SU-DHL-6 (cell line): Measurements from ENCODE around the gene SEMA5A.

ENCODE experiments used
- H2AFZ ChIP-seq: fragments of 200-600 bp; sonication (generic); 2 replicates; pipeline ENCODE4 v1.6.1; 2014; ENCODE audit warnings: low read depth, mild to moderate bottlenecking, moderate library complexity, mixed read lengths, antibody characterized with exemption, low read length; ENCODE audit not compliant: severe bottlenecking
- H3F3A ChIP-seq: fragments of 200-600 bp; shearing (Covaris generic); 2 replicates; pipeline ENCODE4 v1.6.0; 2016; ENCODE audit warnings: antibody characterized with exemption, mild to moderate bottlenecking; ENCODE audit not compliant: insufficient read depth
- H3K27ac ChIP-seq: fragments of 200-600 bp; sonication (generic); 2 replicates; pipeline ENCODE4 v1.5.1; 2016; ENCODE audit warnings: low read depth, mild to moderate bottlenecking, low read length, moderate library complexity, mixed read lengths
- H3K27me3 ChIP-seq: fragments of 200-600 bp; sonication (generic), shearing (Covaris generic); 2 replicates; pipeline ENCODE4 v1.6.0; 2014; ENCODE audit warnings: mild to moderate bottlenecking, low read length
- H3K36me3 ChIP-seq: fragments of 200-600 bp; sonication (generic); 2 replicates; pipeline ENCODE4 v1.6.1; 2014; ENCODE audit warnings: mild to moderate bottlenecking, low read length, mixed read lengths
- H3K4me2 ChIP-seq: fragments of 300-600, 200-600 bp; shearing (Covaris generic), sonication (generic); 2 replicates; pipeline ENCODE4 v1.6.0; 2014; ENCODE audit warnings: low read length, low read depth, mild to moderate bottlenecking; ENCODE audit not compliant: poor library complexity, severe bottlenecking
- H3K4me3 ChIP-seq: fragments of 200-600 bp; sonication (generic); 2 replicates; pipeline ENCODE4 v1.5.1; 2014; ENCODE audit warnings: antibody characterized with exemption, low read length, mild to moderate bottlenecking, mixed read lengths; ENCODE audit not compliant: insufficient read depth, poor library complexity, severe bottlenecking
- H3K79me2 ChIP-seq: fragments of 200-600 bp; sonication (generic); 2 replicates; pipeline ENCODE4 v1.6.1; 2014; ENCODE audit warnings: mild to moderate bottlenecking, low read length, moderate library complexity; ENCODE audit not compliant: insufficient read depth
- H3K9ac ChIP-seq: fragments of 200-600 bp; sonication (generic); 2 replicates; pipeline ENCODE4 v1.7.0; 2014; ENCODE audit warnings: mild to moderate bottlenecking, low read length
- H3K9me2 ChIP-seq: fragments of 200-600 bp; sonication (generic); replicated peaks from 2 replicates; pipeline ENCODE4 v1.6.1; 2014; ENCODE audit warnings: low read length; ENCODE audit not compliant: insufficient read depth
- H3K9me3 ChIP-seq: fragments of 200-600 bp; sonication (generic); 2 replicates; pipeline ENCODE4 v1.6.1; 2014; ENCODE audit warnings: low read length, mixed read lengths; ENCODE audit not compliant: insufficient read depth
- H4K20me1 ChIP-seq: fragments of 200-600 bp; sonication (generic); 2 replicates; pipeline ENCODE4 v1.6.1; 2014; ENCODE audit warnings: low read depth, mild to moderate bottlenecking, antibody characterized with exemption, low read length, moderate library complexity, mixed read lengths
- EZH2phosphoT487 ChIP-seq: fragments of 200-600 bp; sonication (generic), shearing (Covaris generic); conservative IDR thresholded peaks from 2 replicates; pipeline ENCODE4 v1.6.1; 2018; ENCODE audit warnings: mild to moderate bottlenecking, antibody characterized with exemption, low read length, moderate library complexity, mixed read lengths
- TF ChIP-seq, protein P1 (sequence below): fragments of 200-600 bp; sonication (generic); IDR thresholded peaks from one replicate; pipeline ENCODE4 v1.5.1; 2017; ENCODE audit warnings: antibody characterized with exemption, mild to moderate bottlenecking, low read length, moderate library complexity; ENCODE audit not compliant: insufficient read depth, poor library complexity, severe bottlenecking

SEMA5A gene

DNA sequence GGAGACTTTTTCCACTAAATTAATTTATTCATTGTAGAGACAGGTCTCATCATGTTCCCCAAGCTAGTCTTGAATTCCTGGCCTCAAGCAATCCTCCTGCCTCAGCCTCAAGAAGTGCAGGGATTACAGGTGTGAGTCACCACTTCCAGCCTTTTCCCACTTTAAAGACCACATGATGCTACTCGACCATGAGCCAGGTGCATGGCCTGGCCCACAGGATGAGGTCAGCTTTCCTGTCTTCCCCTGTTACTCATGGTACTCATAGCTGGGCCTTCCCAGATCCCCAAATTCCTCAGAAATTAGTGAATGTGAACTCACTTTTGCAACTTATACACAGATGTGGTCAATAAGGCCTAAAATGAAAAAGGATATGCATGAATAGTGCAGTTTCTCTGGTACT, 395.9 kb downstream of the SEMA5A start:
- Histone ChIP-seq H3K27ac (no peak overlapping the region), H2AFZ (no peak overlapping the region)

DNA sequence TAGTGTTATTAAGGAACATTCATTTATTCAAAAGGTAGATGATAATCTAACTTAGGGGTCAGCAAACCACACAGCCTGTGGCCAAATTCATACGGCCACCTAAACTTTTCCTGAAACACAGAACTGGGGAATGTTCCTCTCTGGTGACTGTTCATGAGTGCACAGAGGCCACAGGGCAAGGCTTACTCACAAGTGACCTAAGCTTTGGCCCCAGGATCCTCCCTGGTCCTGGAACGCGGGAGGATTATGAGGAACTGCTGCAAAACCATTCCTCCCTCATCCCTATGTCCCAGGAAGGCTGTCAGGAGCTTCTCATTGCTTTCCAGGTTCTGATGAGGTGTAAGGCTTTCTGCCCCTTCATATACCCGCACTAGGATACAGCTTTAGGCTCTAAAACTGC, 397.6 kb downstream of the SEMA5A start:
- Histone ChIP-seq H3K4me2 (no peak overlapping the region), H3K9me2 (no peaks in the 10 kb centered on the region), H3K27me3 (no peaks in the 10 kb centered on the region), H3K79me2 (no peaks in the 10 kb centered on the region), H4K20me1 (no peaks in the 10 kb centered on the region), H3K27ac (no peak overlapping the region), H3K9ac (no peak overlapping the region), H3K9me3 (no peaks in the 10 kb centered on the region), H3K36me3 (no peaks in the 10 kb centered on the region), H3F3A (no peaks in the 10 kb centered on the region), H3K4me3 (no peak overlapping the region), H2AFZ (no peak overlapping the region)
- TF ChIP-seq, protein P1, sequence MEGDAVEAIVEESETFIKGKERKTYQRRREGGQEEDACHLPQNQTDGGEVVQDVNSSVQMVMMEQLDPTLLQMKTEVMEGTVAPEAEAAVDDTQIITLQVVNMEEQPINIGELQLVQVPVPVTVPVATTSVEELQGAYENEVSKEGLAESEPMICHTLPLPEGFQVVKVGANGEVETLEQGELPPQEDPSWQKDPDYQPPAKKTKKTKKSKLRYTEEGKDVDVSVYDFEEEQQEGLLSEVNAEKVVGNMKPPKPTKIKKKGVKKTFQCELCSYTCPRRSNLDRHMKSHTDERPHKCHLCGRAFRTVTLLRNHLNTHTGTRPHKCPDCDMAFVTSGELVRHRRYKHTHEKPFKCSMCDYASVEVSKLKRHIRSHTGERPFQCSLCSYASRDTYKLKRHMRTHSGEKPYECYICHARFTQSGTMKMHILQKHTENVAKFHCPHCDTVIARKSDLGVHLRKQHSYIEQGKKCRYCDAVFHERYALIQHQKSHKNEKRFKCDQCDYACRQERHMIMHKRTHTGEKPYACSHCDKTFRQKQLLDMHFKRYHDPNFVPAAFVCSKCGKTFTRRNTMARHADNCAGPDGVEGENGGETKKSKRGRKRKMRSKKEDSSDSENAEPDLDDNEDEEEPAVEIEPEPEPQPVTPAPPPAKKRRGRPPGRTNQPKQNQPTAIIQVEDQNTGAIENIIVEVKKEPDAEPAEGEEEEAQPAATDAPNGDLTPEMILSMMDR, result no peak
- TF ChIP-seq EZH2phosphoT487, result no peak

More for the DNA sequence above, 395.9 kb downstream of the SEMA5A start:
- no peaks in the 10 kb centered on the region for H3K79me2 ChIP-seq
- H3K36me3 ChIP-seq, result no peaks in the 10 kb centered on the region
- no peaks in the 10 kb centered on the region for H4K20me1 ChIP-seq
- H3K9me2 ChIP-seq, result no peaks in the 10 kb centered on the region
- H3K4me3 ChIP-seq, result no peak overlapping the region
- no peaks in the 10 kb centered on the region for H3F3A ChIP-seq
- H3K9ac ChIP-seq, result no peak overlapping the region
- no peaks in the 10 kb centered on the region for H3K27me3 ChIP-seq
- H3K9me3 ChIP-seq, result no peaks in the 10 kb centered on the region
- no peak overlapping the region for H3K4me2 ChIP-seq
- no peak for TF ChIP-seq EZH2phosphoT487
- TF ChIP-seq, protein P1, result no peak

GRCh38 chr5:9140711-9141110, 405.2 kb downstream of the SEMA5A start:
- no peak overlapping the region for H3K9ac ChIP-seq
- H4K20me1 ChIP-seq, result no peaks in the 10 kb centered on the region
- no peaks in the 10 kb centered on the region for H3K9me3 ChIP-seq
- no peak for TF ChIP-seq EZH2phosphoT487
- TF ChIP-seq, protein P1, result no peak
- H3K27ac ChIP-seq, result no peak overlapping the region
- H3K4me3 ChIP-seq, result no peak overlapping the region
- no peak overlapping the region for H2AFZ ChIP-seq
- no peaks in the 10 kb centered on the region for H3K27me3 ChIP-seq
- H3K36me3 ChIP-seq, result no peaks in the 10 kb centered on the region
- H3K79me2 ChIP-seq, result no peaks in the 10 kb centered on the region
- H3K9me2 ChIP-seq, result no peaks in the 10 kb centered on the region
- no peaks in the 10 kb centered on the region for H3F3A ChIP-seq
- H3K4me2 ChIP-seq, result no peak overlapping the region

- Histone ChIP-seq H3K9ac (no peak overlapping the region), H3F3A (no peaks in the 10 kb centered on the region), H4K20me1 (no peaks in the 10 kb centered on the region), H3K27ac (no peak overlapping the region), H2AFZ (no peak overlapping the region), H3K27me3 (no peaks in the 10 kb centered on the region), H3K4me2 (no peak overlapping the region), H3K36me3 (no peaks in the 10 kb centered on the region), H3K9me3 (no peaks in the 10 kb centered on the region), H3K9me2 (no peaks in the 10 kb centered on the region), H3K79me2 (no peaks in the 10 kb centered on the region), H3K4me3 (no peak overlapping the region)
- no peak for TF ChIP-seq EZH2phosphoT487
- TF ChIP-seq, protein P1, result no peak
Measured at GRCh38 chr5:9140202-9140601, 405.7 kb downstream of the SEMA5A start.
